Ascending aorta (tissue), 2 donors: ENCODE measurements around the gene XPR1. TPM values are rescaled to one million over a fixed set of nuclear protein-coding genes. Genes with fewer than 3 reads are reported as not detected.

Experiments
- DNase-seq, 2 donors: peaks; one replicate each; pipeline ENCODE4 v3.0.0-alpha.2; 2019; ENCODE audit warnings: low spot score in 2 of 2
- H3K27ac ChIP-seq, 2 donors: fragments of 200-600 bp; sonication (generic); one replicate each; pipeline ENCODE4 v1.5.1; 2016 to 2017; ENCODE audit warnings: mild to moderate bottlenecking in 1 of 2
- H3K27me3 ChIP-seq: fragments of 200-600 bp; sonication (generic); one replicate; pipeline ENCODE4 v1.5.1; 2017
- H3K36me3 ChIP-seq, 2 donors: fragments of 200-600 bp; sonication (generic); one replicate each; pipeline ENCODE4 v1.5.1; 2016
- H3K4me1 ChIP-seq, 2 donors: fragments of 200-600 bp; sonication (generic); one replicate each; pipeline ENCODE4 v1.5.1; 2016 to 2017; ENCODE audit warnings: mild to moderate bottlenecking in 1 of 2
- H3K4me3 ChIP-seq, 2 donors: fragments of 200-600 bp; sonication (generic); one replicate each; pipeline ENCODE4 v1.5.1; 2016 to 2017; ENCODE audit warnings: mild to moderate bottlenecking in 1 of 2
- H3K9me3 ChIP-seq, 2 donors: fragments of 200-600 bp; sonication (generic); one replicate each; pipeline ENCODE4 v1.5.1; 2016
- CTCF ChIP-seq, 3 experiments: fragments of 200-600 bp in 2 of 3; fragments of 450-650 bp in 1 of 3; sonication (generic) in 2 of 3; IDR thresholded peaks; one replicate each; pipeline ENCODE4 v1.5.1; 2016 to 2019; ENCODE audit warnings: antibody characterized with exemption in 3 of 3, mild to moderate bottlenecking in 1 of 3, moderate library complexity in 1 of 3
- intact Hi-C: fragments of 100-400 bp; cut with DNase I; formaldehyde crosslinking; loops from one replicate; pipeline ENCODE4 v1.15.1; 2023
- total RNA-seq: library from RNA; depleted of rRNA; stranded (reverse); fragments of >200 nt; gene quantifications from one replicate; pipeline ENCODE4 v1.1.0, GENCODE V29; 2016

Gene XPR1
- total RNA-seq, 1 donor from 2014 or later: 41.6 TPM

- TF ChIP-seq CTCF (IDR thresholded peaks at IDR 0.05): no peak
- Histone ChIP-seq H3K27me3 (no peaks in the 10 kb centered on the region), H3K4me1 (no peaks in the 10 kb centered on the region), H3K9me3 (peaks cover 0 to 8% of the 10 kb centered on the region in 2 donors), H3K27ac (no peak overlapping the region), H3K36me3 (peaks cover 0 to 5% of the 10 kb centered on the region in 2 donors), H3K4me3 (no peak overlapping the region)
- no peak for DNase-seq
- intact Hi-C loops: no loop called here
Observed at GRCh38 chr1:180754453-180754852, 122.6 kb downstream of the XPR1 start.

GRCh38 chr1:180757657-180758056 is 125.8 kb downstream of the XPR1 start:
- H3K27ac ChIP-seq: no peak overlapping the region
- H3K36me3 ChIP-seq: peaks cover 0 to 5% of the 10 kb centered on the region in 2 donors
- no peak for DNase-seq

GRCh38 chr1:180762796-180763195 is 131.0 kb downstream of the XPR1 start:
- Histone ChIP-seq H3K36me3 (no peaks in the 10 kb centered on the region), H3K4me3 (no peak overlapping the region), H3K27ac (no peak overlapping the region), H3K27me3 (no peaks in the 10 kb centered on the region), H3K4me1 (peaks cover 0 to 2% of the 10 kb centered on the region in 2 donors), H3K9me3 (no peaks in the 10 kb centered on the region)
- no peak for DNase-seq
- no peak for TF ChIP-seq CTCF (IDR thresholded peaks at IDR 0.05)
- intact Hi-C loops: no loop called here

More at GRCh38 chr1:180757657-180758056, 125.8 kb downstream of the XPR1 start:
- Histone ChIP-seq H3K9me3 (peaks cover 0 to 8% of the 10 kb centered on the region in 2 donors), H3K4me3 (no peak overlapping the region), H3K4me1 (peaks cover 0 to 2% of the 10 kb centered on the region in 2 donors), H3K27me3 (no peaks in the 10 kb centered on the region)
- no peak for TF ChIP-seq CTCF (IDR thresholded peaks at IDR 0.05)
- intact Hi-C loops: no loop called here

GRCh38 chr1:180765151-180765550 is 133.3 kb downstream of the XPR1 start:
- H3K9me3 ChIP-seq: no peaks in the 10 kb centered on the region
- no peak for DNase-seq
- H3K27me3 ChIP-seq: no peaks in the 10 kb centered on the region
- no peaks in the 10 kb centered on the region for H3K36me3 ChIP-seq
- intact Hi-C loops: no loop called here
- TF ChIP-seq CTCF (IDR thresholded peaks at IDR 0.05): no peak
- peaks cover 0 to 2% of the 10 kb centered on the region in 2 donors for H3K4me1 ChIP-seq
- H3K4me3 ChIP-seq: no peak overlapping the region
- H3K27ac ChIP-seq: no peak overlapping the region

GRCh38 chr1:180769889-180770288 is 138.1 kb downstream of the XPR1 start:
- no peak for TF ChIP-seq CTCF (IDR thresholded peaks at IDR 0.05)
- Histone ChIP-seq H3K27me3 (no peaks in the 10 kb centered on the region), H3K9me3 (no peaks in the 10 kb centered on the region), H3K4me3 (no peak overlapping the region), H3K4me1 (no peaks in the 10 kb centered on the region), H3K27ac (no peak overlapping the region), H3K36me3 (no peaks in the 10 kb centered on the region)
- intact Hi-C loops: no loop called here
- no peak for DNase-seq
